Lower lobe of right lung (tissue), 2 donors: ENCODE data around the gene CPEB1. TPM values are rescaled to one million over a fixed set of nuclear protein-coding genes. Genes with fewer than 3 reads are reported as not detected.
A peak's percentile ranks its signal among the peaks of the same experiment; 100 is the strongest.

ENCODE experiments used
- ATAC-seq, 2 donors: fragments of 200-7000 bp; cut with Tn5 transposase; one replicate each; pipeline ENCODE4 v1.9.1; 2020 to 2022; ENCODE audit warnings: mild to moderate bottlenecking in 2 of 2, moderate library complexity in 2 of 2
- DNase-seq: peaks from one replicate; pipeline ENCODE4 v3.0.0-alpha.2; 2020
- H3K27ac ChIP-seq: fragments of 200-600 bp; one replicate; pipeline ENCODE4 v1.8.0; 2022
- H3K27me3 ChIP-seq: fragments of 200-600 bp; one replicate; pipeline ENCODE4 v1.8.0; 2022; ENCODE audit warnings: low read depth
- H3K36me3 ChIP-seq: fragments of 200-600 bp; one replicate; pipeline ENCODE4 v1.8.0; 2022; ENCODE audit warnings: mild to moderate bottlenecking
- H3K4me1 ChIP-seq: fragments of 200-600 bp; one replicate; pipeline ENCODE4 v1.8.0; 2022
- H3K4me3 ChIP-seq: fragments of 200-600 bp; one replicate; pipeline ENCODE4 v1.8.0; 2022; ENCODE audit warnings: mild to moderate bottlenecking
- H3K9me3 ChIP-seq: fragments of 200-600 bp; one replicate; pipeline ENCODE4 v1.8.0; 2022
- CTCF ChIP-seq: fragments of 200-600 bp; IDR thresholded peaks from one replicate; pipeline ENCODE4 v1.8.0; 2022; ENCODE audit warnings: antibody characterized with exemption, mild to moderate bottlenecking
- intact Hi-C: fragments of 100-400 bp; cut with DNase I; formaldehyde crosslinking; loops from one replicate; pipeline ENCODE4 v1.11.0; 2022
- long read RNA-seq: library from polyadenylated mRNA; unstranded; transcript quantifications from one replicate; pipeline ENCODE4 v2.0.0, GENCODE V29; 2021
- total RNA-seq: library from RNA; stranded (reverse); fragmentation: NEBNext Ultra II Directional; extraction: Animal tissue kit (Norgen Biotek cat#: 25700); gene quantifications from one replicate; pipeline ENCODE4 v1.2.1, GENCODE V29; 2021
- donor health status: DM: no; HTN: yes; CAD: no; lungs with severe emphysema.

Gene CPEB1
- 2.7 TPM for total RNA-seq
- long read RNA-seq, partial matches to known transcripts = 0 of 11 reads
- long read RNA-seq, other reads (novel, unspliced or antisense) = 10 of 11 reads

GRCh38 chr15:82647045-82647834 lies at the start of gene CPEB1:
CPEB1 (minus strand) TSS chr15:82647363; CDS start chr15:82628459, 18,904 bp downstream.
- peak; percentile 51 for DNase-seq
- H3K36me3 ChIP-seq = no peaks in the 10 kb centered on the region
- H3K4me3 ChIP-seq = peak within 1 kb of the TSS; percentile 59
- H3K9me3 ChIP-seq = no peaks in the 10 kb centered on the region
- H3K27me3 ChIP-seq = peaks cover 61% of the 10 kb centered on the region
- intact Hi-C loops = no loop called here
- peak; percentile 66 to 82 for ATAC-seq
- peaks cover 22% of the 10 kb centered on the region for H3K4me1 ChIP-seq
- peak; percentile 8 for TF ChIP-seq CTCF
- H3K27ac ChIP-seq = no peak within 1 kb of the TSS

- Histone ChIP-seq H3K27ac (no peak overlapping the region), H3K27me3 (no peaks in the 10 kb centered on the region), H3K4me1 (no peaks in the 10 kb centered on the region), H3K36me3 (no peaks in the 10 kb centered on the region), H3K9me3 (no peaks in the 10 kb centered on the region), H3K4me3 (no peak overlapping the region)
- intact Hi-C loops = no loop called here
- no peak for DNase-seq
- no peak for TF ChIP-seq CTCF
- ATAC-seq = no peak
Observed at GRCh38 chr15:82692171-82692570, 45.0 kb upstream of the CPEB1 start.

DNA sequence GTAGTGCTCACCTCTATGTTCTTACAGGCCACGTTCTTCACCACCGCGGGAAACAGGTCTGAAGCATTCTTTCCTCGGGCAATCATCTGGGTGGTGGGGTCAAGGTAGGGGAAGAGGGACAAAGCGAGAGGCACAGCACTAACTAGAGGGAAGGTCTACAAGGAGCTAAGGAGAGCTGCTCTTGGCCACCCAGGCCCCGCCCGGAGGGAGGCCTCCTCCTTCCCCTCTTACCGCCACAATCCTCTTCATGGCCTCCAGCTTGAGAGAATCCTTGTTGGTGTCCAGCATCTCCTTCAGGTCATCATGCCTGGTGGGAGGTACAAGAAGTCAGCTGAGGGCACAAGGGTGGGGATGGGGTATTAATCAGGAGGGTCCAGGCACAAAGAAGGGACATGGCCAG lies 42.0 kb upstream of the CPEB1 start:
- no peak overlapping the region for H3K4me3 ChIP-seq
- no peaks in the 10 kb centered on the region for H3K36me3 ChIP-seq
- no peak overlapping the region for H3K27ac ChIP-seq
- intact Hi-C loops = no loop called here
- TF ChIP-seq CTCF = no peak
- H3K4me1 ChIP-seq = no peaks in the 10 kb centered on the region
- DNase-seq (no peak), ATAC-seq (no peak)
- H3K9me3 ChIP-seq = no peaks in the 10 kb centered on the region
- no peaks in the 10 kb centered on the region for H3K27me3 ChIP-seq

DNA sequence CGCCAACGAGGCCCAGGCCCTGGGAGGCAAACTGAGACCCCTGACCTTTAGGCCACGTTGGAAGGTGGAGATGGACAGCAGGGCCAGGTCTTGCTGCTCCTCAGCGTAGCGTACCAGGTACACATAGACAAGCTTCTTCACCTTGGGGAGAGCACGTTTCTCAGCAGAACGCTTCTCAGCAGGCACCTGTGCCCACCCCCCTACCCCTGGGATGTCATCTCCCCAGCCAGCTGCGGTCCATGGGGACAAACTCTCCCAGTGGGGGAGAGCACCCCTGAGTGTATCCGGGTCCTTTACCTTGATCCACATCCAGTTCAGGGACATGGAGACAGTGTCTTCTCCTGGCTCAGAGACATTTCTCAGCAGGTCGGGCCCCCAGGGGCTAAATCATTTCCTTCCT lies 41.5 kb upstream of the CPEB1 start:
- no peak for ATAC-seq
- Histone ChIP-seq H3K27me3 (no peaks in the 10 kb centered on the region), H3K4me3 (no peak overlapping the region), H3K4me1 (no peaks in the 10 kb centered on the region), H3K9me3 (no peaks in the 10 kb centered on the region), H3K36me3 (no peaks in the 10 kb centered on the region), H3K27ac (no peak overlapping the region)
- DNase-seq = no peak
- no peak for TF ChIP-seq CTCF
- intact Hi-C loops = no loop called here

- intact Hi-C loops = no loop called here
- Histone ChIP-seq H3K4me3 (no peak overlapping the region), H3K9me3 (no peaks in the 10 kb centered on the region), H3K4me1 (peaks cover 10% of the 10 kb centered on the region), H3K27ac (no peak overlapping the region), H3K27me3 (peaks cover 27% of the 10 kb centered on the region), H3K36me3 (no peaks in the 10 kb centered on the region)
- no peak for TF ChIP-seq CTCF
- DNase-seq (no peak), ATAC-seq (no peak)
Observed at GRCh38 chr15:82681371-82681770, 34.2 kb upstream of the CPEB1 start.
